ENCODE measurements around the gene ZMAT2. TPM values are rescaled to one million over a fixed set of nuclear protein-coding genes. Genes with fewer than 3 reads are reported as not detected.
"Not testable (repeated sequence)": the region's sequence is repeated elsewhere in the genome, so short reads cannot be mapped to it uniquely, and the experiment has no call there.

Gene ZMAT2
- 10 to 100 TPM; 43.8 to 59.7 (median 45.9) TPM for total RNA-seq
- long read RNA-seq, donor 1, transcript ZMAT2-201 (6 exons, 1,647 nt): major isoform, 15 of 17 reads
- long read RNA-seq, donor 1, partial matches to known transcripts: 1 of 17 reads
- long read RNA-seq, donor 1, other reads (novel, unspliced or antisense): 1 of 17 reads
- long read RNA-seq, donor 2, transcript ZMAT2-201 (6 exons, 1,647 nt): major isoform, 5 of 11 reads
- long read RNA-seq, donor 2, partial matches to known transcripts: 6 of 11 reads
- long read RNA-seq, donor 2, other reads (novel, unspliced or antisense): 0 of 11 reads

GRCh38 chr5:140700177-140701144 lies at the start of gene ZMAT2:
TSS of gene ZMAT2 (plus strand) at chr5:140700447. CDS start at chr5:140700461, 14 bp downstream.
- Histone ChIP-seq H3K4me3 (peak within 1 kb of the TSS; percentile 52), H3K4me1 (ENCODE audit: low read depth) (peaks cover 9% of the 10 kb centered on the region), H3K36me3 (ENCODE audit: low read depth) (peaks cover 35% of the 10 kb centered on the region), H3K9me3 (no peaks in the 10 kb centered on the region)
- ATAC-seq (peak; percentile 100), DNase-seq (peak; percentile 95 to 98 (median 96))
- TF ChIP-seq CTCF (IDR thresholded peaks at IDR 0.05): no peak
- intact Hi-C loops (cut with DNase I, micrococcal nuclease): no loop called here

GRCh38 chr5:140658870-140659269 lies 41.4 kb upstream of the ZMAT2 start:
- TF ChIP-seq CTCF (IDR thresholded peaks at IDR 0.05): no peak
- H3K4me1 ChIP-seq (ENCODE audit: low read depth): peaks cover 4% of the 10 kb centered on the region
- H3K36me3 ChIP-seq (ENCODE audit: low read depth): peaks cover 27% of the 10 kb centered on the region
- intact Hi-C loops (cut with DNase I, micrococcal nuclease): no loop called here
- no peak for ATAC-seq
- H3K9me3 ChIP-seq: no peaks in the 10 kb centered on the region
- DNase-seq: no peak
- no peak overlapping the region for H3K4me3 ChIP-seq

- H3K9me3 ChIP-seq; H3K4me3 ChIP-seq; DNase-seq; H3K4me1 ChIP-seq (ENCODE audit: low read depth); intact Hi-C loops (cut with DNase I, micrococcal nuclease); ATAC-seq: not testable (repeated sequence)
- peaks cover 27% of the 10 kb centered on the region for H3K36me3 ChIP-seq (ENCODE audit: low read depth)
These were observed 39.9 kb upstream of the ZMAT2 start for GRCh38 chr5:140660371-140660770.

GRCh38 chr5:140664030-140664358 lies 36.3 kb upstream of the ZMAT2 start:
- H3K4me1 ChIP-seq (ENCODE audit: low read depth): peaks cover 19% of the 10 kb centered on the region
- H3K36me3 ChIP-seq (ENCODE audit: low read depth): peaks cover 3% of the 10 kb centered on the region
- peak; percentile 8 for ATAC-seq
- no peak for TF ChIP-seq CTCF (IDR thresholded peaks at IDR 0.05)
- H3K9me3 ChIP-seq: no peaks in the 10 kb centered on the region
- no peak for DNase-seq
- H3K4me3 ChIP-seq: peak overlapping the region; percentile 88
- intact Hi-C loops (cut with DNase I, micrococcal nuclease): no loop called here

GRCh38 chr5:140664359-140665119 lies 35.7 kb upstream of the ZMAT2 start, which contains the start of gene WDR55:
TSS of gene WDR55 (plus strand) at chr5:140664904. CDS start at chr5:140664913, 9 bp downstream.
- peaks cover 19% of the 10 kb centered on the region for H3K4me1 ChIP-seq (ENCODE audit: low read depth)
- no peaks in the 10 kb centered on the region for H3K9me3 ChIP-seq
- peak; percentile 98 for ATAC-seq
- peak; percentile 98 to 99 (median 99) for DNase-seq
- intact Hi-C loops (cut with DNase I, micrococcal nuclease): no loop called here
- H3K36me3 ChIP-seq (ENCODE audit: low read depth): no peaks in the 10 kb centered on the region
- TF ChIP-seq CTCF (IDR thresholded peaks at IDR 0.05): no peak
- peak within 1 kb of the TSS; percentile 88 for H3K4me3 ChIP-seq

GRCh38 chr5:140671035-140671434 lies 29.2 kb upstream of the ZMAT2 start:
- H3K4me3 ChIP-seq; H3K36me3 ChIP-seq (ENCODE audit: low read depth); H3K9me3 ChIP-seq; DNase-seq; intact Hi-C loops (cut with DNase I, micrococcal nuclease): not testable (repeated sequence)
- ATAC-seq: peak; percentile 2
- H3K4me1 ChIP-seq (ENCODE audit: low read depth): peaks cover 17% of the 10 kb centered on the region
